A549 (cell line): Measurements from ENCODE around the gene PIP4K2B. TPM values are rescaled to one million over a fixed set of nuclear protein-coding genes. Genes with fewer than 3 reads are reported as not detected.

ENCODE experiments used
- ATAC-seq, 2 experiments: fragments of 200-7000 bp in 1 of 2; fragments of >200 bp in 1 of 2; cut with Nextera tagmentation in 1 of 2; cut with Tn5 transposase in 1 of 2; 3 replicates each; pipeline versions ENCODE4 v1.8.0 to v1.9.1; 2018 to 2020; ENCODE audit warnings: mild to moderate bottlenecking in 1 of 2, moderate library complexity in 1 of 2
- CTCF ChIA-PET: fragments of 300-600 bp; sonication (Branson Sonifier 250); formaldehyde crosslinking; extraction: SDS; loops from one replicate; lab custom pipeline; 2021; ENCODE audit warnings: antibody characterized with exemption, inconsistent platforms; lab: Yijun Ruan, JAX
- POLR2A ChIA-PET: fragments of 350-600 bp; formaldehyde crosslinking; extraction: SDS; loops from one replicate; lab custom pipeline; 2021; ENCODE audit warnings: antibody characterized with exemption, inconsistent platforms; lab: Yijun Ruan, JAX
- DNase-seq, 2 experiments: peaks; one replicate each; pipeline versions ENCODE4 v3.0.0 to v3.0.0-alpha.2; 2011 to 2016; ENCODE audit warnings: low read depth in 1 of 2, low spot score in 1 of 2
- FAIRE-seq: peaks from 2 replicates; lab custom pipeline; 2011; peaks lifted over from hg19 to GRCh38; lab: Jason Lieb, UNC
- H3K27ac ChIP-seq, 2 experiments: fragments of >200 bp; sonication (Bioruptor Twin); formaldehyde crosslinking; 3 replicates each; pipeline ENCODE4 v1.5.1; 2016 to 2017
- H3K4me1 ChIP-seq: fragments of >200 bp; sonication (Bioruptor Twin); formaldehyde crosslinking; 3 replicates; pipeline ENCODE4 v1.6.1; 2016
- H3K4me2 ChIP-seq: fragments of >200 bp; sonication (Bioruptor Twin); formaldehyde crosslinking; 3 replicates; pipeline ENCODE4 v1.6.1; 2016
- H3K4me3 ChIP-seq: fragments of >200 bp; sonication (Bioruptor Twin); formaldehyde crosslinking; 3 replicates; pipeline ENCODE4 v1.5.1; 2016
- H3K9me3 ChIP-seq: fragments of >200 bp; sonication (Bioruptor Twin); formaldehyde crosslinking; 3 replicates; pipeline ENCODE4 v1.6.1; 2016
- ATOH8 ChIP-seq: fragments of 250-450 bp; sonication (Bioruptor Pico); IDR thresholded peaks from 2 replicates; pipeline ENCODE4 v1.5.0; 2020; ENCODE audit warnings: low read depth, mild to moderate bottlenecking, moderate library complexity
- CBX2 ChIP-seq: fragments of 200-600 bp; sonication (generic); IDR thresholded peaks from 2 replicates; pipeline ENCODE4 v1.6.1; 2016; ENCODE audit warnings: low read depth, mild to moderate bottlenecking, borderline replicate concordance
- CBX8 ChIP-seq: fragments of 200-600 bp; sonication (generic); IDR thresholded peaks from 2 replicates; pipeline ENCODE4 v1.6.1; 2016
- CEBPB ChIP-seq, 2 experiments: fragments of >200 bp in 1 of 2; sonication (Bioruptor Twin) in 1 of 2; formaldehyde crosslinking in 1 of 2; IDR thresholded peaks; 2 replicates each; pipeline ENCODE4 v1.6.1; 2012 to 2016
- CTCF ChIP-seq: fragments of >200 bp; sonication (Bioruptor Twin); formaldehyde crosslinking; IDR thresholded peaks from 3 replicates; pipeline ENCODE4 v1.5.1; 2016
- E2F6 ChIP-seq: IDR thresholded peaks from 2 replicates; pipeline ENCODE4 v1.6.1; 2012; ENCODE audit warnings: low read depth, borderline replicate concordance
- EP300 ChIP-seq, 2 experiments: fragments of >200 bp; sonication (Bioruptor Twin); formaldehyde crosslinking; IDR thresholded peaks; 2 replicates in 1 of 2; 3 replicates in 1 of 2; pipeline ENCODE4 v1.6.1; 2016 to 2017
- FOXS1 ChIP-seq: fragments of 250-450 bp; sonication (Bioruptor Pico); IDR thresholded peaks from 2 replicates; pipeline ENCODE4 v1.5.0; 2020; ENCODE audit warnings: mild to moderate bottlenecking, moderate library complexity
- GATA3 ChIP-seq: IDR thresholded peaks from 2 replicates; pipeline ENCODE4 v1.6.1; 2012; ENCODE audit warnings: borderline replicate concordance
- HES2 ChIP-seq: fragments of >200 bp; sonication (Bioruptor Twin); formaldehyde crosslinking; IDR thresholded peaks from 2 replicates; pipeline ENCODE4 v1.6.1; 2016
- HEYL ChIP-seq: fragments of 250-450 bp; sonication (Bioruptor Pico); IDR thresholded peaks from 2 replicates; pipeline ENCODE4 v1.8.0; 2021; ENCODE audit warnings: mild to moderate bottlenecking, moderate library complexity
- HMGXB4 ChIP-seq: fragments of 250-450 bp; sonication (Bioruptor Pico); IDR thresholded peaks from 2 replicates; pipeline ENCODE4 v1.5.0; 2021; ENCODE audit warnings: mild to moderate bottlenecking, moderate library complexity, borderline replicate concordance
- HOXA7 ChIP-seq: fragments of 250-450 bp; sonication (Bioruptor Pico); IDR thresholded peaks from 2 replicates; pipeline ENCODE4 v1.5.0; 2020; ENCODE audit warnings: mild to moderate bottlenecking, moderate library complexity
- HOXB13 ChIP-seq: fragments of 250-450 bp; sonication (Bioruptor Pico); IDR thresholded peaks from 2 replicates; pipeline ENCODE4 v1.5.0; 2020; ENCODE audit warnings: low read depth, mild to moderate bottlenecking, moderate library complexity
- KDM1A ChIP-seq: fragments of 200-600 bp; sonication (generic); IDR thresholded peaks from 2 replicates; pipeline ENCODE4 v1.6.1; 2016; ENCODE audit warnings: low read depth, mild to moderate bottlenecking
- MAZ ChIP-seq: fragments of 150-350 bp; IDR thresholded peaks from 2 replicates; pipeline ENCODE4 v1.6.1; 2014; ENCODE audit warnings: antibody characterized with exemption, low read depth, low read length, borderline replicate concordance
- MYC ChIP-seq: IDR thresholded peaks from 2 replicates; pipeline ENCODE4 v1.6.1; 2012; ENCODE audit warnings: mild to moderate bottlenecking, inconsistent platforms, low read length, improper control_type of control experiment, borderline replicate concordance
- NFE2L2 ChIP-seq: fragments of 150-350 bp; conservative IDR thresholded peaks from 2 replicates; pipeline ENCODE4 v1.6.1; 2014; ENCODE audit warnings: low read length
- NPAS2 ChIP-seq: fragments of 250-450 bp; sonication (Bioruptor Pico); IDR thresholded peaks from 2 replicates; pipeline ENCODE4 v1.8.0; 2022; ENCODE audit warnings: mild to moderate bottlenecking, moderate library complexity, borderline replicate concordance
- RNF2 ChIP-seq: fragments of 200-600 bp; sonication (generic); IDR thresholded peaks from 2 replicates; pipeline ENCODE4 v1.6.1; 2016; ENCODE audit warnings: low read depth, mild to moderate bottlenecking, antibody characterized with exemption, moderate library complexity, borderline replicate concordance
- SMC3 ChIP-seq: fragments of >200 bp; sonication (Bioruptor Twin); formaldehyde crosslinking; IDR thresholded peaks from 3 replicates; pipeline ENCODE4 v1.6.1; 2018; ENCODE audit warnings: inconsistent platforms
- TP53 ChIP-seq: fragments of 250-450 bp; sonication (Bioruptor Pico); IDR thresholded peaks from 2 replicates; pipeline ENCODE4 v1.5.0; 2021; ENCODE audit warnings: mild to moderate bottlenecking, moderate library complexity
- USF2 ChIP-seq: fragments of 450-650 bp; IDR thresholded peaks from 2 replicates; pipeline ENCODE4 v1.6.1; 2014; ENCODE audit warnings: antibody characterized with exemption
- ZC3H11A ChIP-seq: fragments of 450-650 bp; IDR thresholded peaks from 2 replicates; pipeline ENCODE4 v1.6.1; 2014; ENCODE audit warnings: antibody characterized with exemption, mild to moderate bottlenecking
- ZFP36 ChIP-seq: fragments of 450-650 bp; IDR thresholded peaks from 2 replicates; pipeline ENCODE4 v1.6.1; 2014; ENCODE audit warnings: borderline replicate concordance; ENCODE audit not compliant: partially characterized antibody
- ZSCAN20 ChIP-seq: fragments of 250-450 bp; sonication (Bioruptor Pico); IDR thresholded peaks from 2 replicates; pipeline ENCODE4 v1.8.0; 2022; ENCODE audit warnings: mild to moderate bottlenecking, moderate library complexity
- WGBS: methylation state at CpG from one replicate; pipeline ENCODE4 v1.1.6; 2017; ENCODE audit errors: missing lambda C conversion rate; 5-methylcytosine and 5-hydroxymethylcytosine counted together
- polyA plus RNA-seq, 4 experiments: library from polyadenylated mRNA; depleted of rRNA in 3 of 4; stranded (reverse); fragments of >200 nt; fragmentation: RNase III in 1 of 4; extraction: RNeasy Plus Mini Kit Qiagen cat#74134 plus additional on column Dnase treatment in 1 of 4; gene quantifications; 2 replicates in 3 of 4; 3 replicates in 1 of 4; pipeline ENCODE4 v1.2.3, GENCODE V29; 2011 to 2017

Gene PIP4K2B
- polyA plus RNA-seq, 2 of the 4 experiments (the other 2 are of a cell fraction), result 40.3 to 53.7 TPM

GRCh38 chr17:38766341-38766740 lies 33.0 kb downstream of the PIP4K2B start:
- DNase-seq (no peak), FAIRE-seq (no peak), ATAC-seq (no peak)
- TF ChIP-seq CTCF, result no peak
- no peak for TF ChIP-seq TP53 (CRISPR knock-in tag)
- no peak for TF ChIP-seq E2F6
- TF ChIP-seq SMC3, result no peak
- TF ChIP-seq ZFP36, result no peak
- no peak for TF ChIP-seq USF2
- TF ChIP-seq HES2, result no peak
- no peak for TF ChIP-seq NPAS2
- no peak for TF ChIP-seq ZC3H11A
- TF ChIP-seq KDM1A, result no peak
- Histone ChIP-seq H3K27ac (no peak overlapping the region), H3K4me2 (no peak overlapping the region), H3K9me3 (no peaks in the 10 kb centered on the region), H3K4me1 (no peaks in the 10 kb centered on the region), H3K4me3 (no peak overlapping the region)
- POLR2A ChIA-PET, result interaction anchor here (0.9 kb wide), 1 partner anchor 17 kb away, joined by 3 read pairs; no protein-coding TSS in a partner anchor
- WGBS, result 88% methylated on average over 5 of the region's 5 CpGs
- CTCF ChIA-PET, result interaction anchor here (0.7 to 2.2 kb wide), 6 partner anchors 11 to 208 kb away, joined by 3 to 8 read pairs (median 4); no protein-coding TSS in a partner anchor

GRCh38 chr17:38762231-38762630 lies 37.1 kb downstream of the PIP4K2B start:
- Histone ChIP-seq H3K4me2 (no peak overlapping the region), H3K4me1 (no peaks in the 10 kb centered on the region), H3K9me3 (no peaks in the 10 kb centered on the region), H3K4me3 (no peak overlapping the region), H3K27ac (no peak overlapping the region)
- ChIA-PET POLR2A (interaction anchor here (1.3 kb wide), 1 partner anchor 10 kb away, joined by 6 read pairs; the partner anchor contains the start of gene PSMB3), CTCF (interaction anchor here (0.7 to 3.8 kb wide), 16 partner anchors 8 to 413 kb away, joined by 3 to 12 read pairs (median 3); no protein-coding TSS in a partner anchor)
- no peak for FAIRE-seq
- WGBS, result 91% methylated on average over 3 of the region's 3 CpGs
- TF ChIP-seq CBX2, result no peak
- no peak for TF ChIP-seq HOXA7
- no peak for TF ChIP-seq HEYL (CRISPR knock-in tag)
- TF ChIP-seq HES2, result no peak
- no peak for TF ChIP-seq MYC
- TF ChIP-seq ZSCAN20, result no peak
- TF ChIP-seq HMGXB4 (CRISPR knock-in tag), result no peak
- TF ChIP-seq CEBPB (IDR thresholded peaks at IDR 0.05), result no peak
- no peak for TF ChIP-seq CBX8
- TF ChIP-seq RNF2, result no peak
- no peak for TF ChIP-seq E2F6
- no peak for TF ChIP-seq GATA3
- TF ChIP-seq ZC3H11A, result no peak
- no peak for TF ChIP-seq HOXB13
- TF ChIP-seq MAZ, result no peak
- no peak for TF ChIP-seq NFE2L2
- no peak for TF ChIP-seq ATOH8 (CRISPR knock-in tag)
- TF ChIP-seq KDM1A, result no peak
- no peak for TF ChIP-seq EP300 (IDR thresholded peaks at IDR 0.05)
- TF ChIP-seq FOXS1, result no peak
- DNase-seq, result no peak
- ATAC-seq, result no peak
